GM12864 (cell line): ENCODE data around the gene CSNK2A1.

Experiments used
- DNase-seq: peaks from one replicate; pipeline ENCODE4 v3.0.0-alpha.2; 2011; ENCODE audit warnings: low read depth
- H3K4me3 ChIP-seq: 2 replicates; pipeline ENCODE4 v1.5.1; 2011; ENCODE audit warnings: mild to moderate bottlenecking, low read depth, low read length, control low read depth
- CTCF ChIP-seq: IDR thresholded peaks from 2 replicates; pipeline ENCODE4 v1.5.1; 2011; ENCODE audit warnings: low read depth, mild to moderate bottlenecking, moderate library complexity, low read length, control low read depth, inconsistent platforms; ENCODE audit errors: missing control alignments

Gene CSNK2A1

DNA sequence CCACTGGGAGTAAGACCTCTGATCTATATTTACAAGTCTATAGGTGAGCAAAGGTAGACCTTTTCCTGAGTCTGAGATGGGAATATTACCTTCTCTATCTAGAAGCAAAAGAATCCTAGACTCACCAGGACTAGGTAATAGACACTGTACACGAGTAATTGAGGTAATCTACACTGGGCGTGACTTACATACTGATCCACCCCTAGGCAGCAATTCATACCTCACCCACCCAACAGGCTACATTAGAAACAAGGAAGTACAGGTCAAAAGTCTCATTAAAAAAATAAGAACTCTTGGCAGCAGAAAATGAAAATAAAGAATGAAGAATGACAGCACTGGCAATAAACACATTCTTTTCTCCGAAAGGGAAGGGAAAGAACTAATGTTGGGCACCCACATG, 7.6 kb downstream of the CSNK2A1 start:
- H3K4me3 ChIP-seq = no peak overlapping the region
- DNase-seq = no peak
- TF ChIP-seq CTCF = no peak

GRCh38 chr20:533526-533925, 10.1 kb downstream of the CSNK2A1 start:
- no peak overlapping the region for H3K4me3 ChIP-seq
- TF ChIP-seq CTCF = no peak
- no peak for DNase-seq

DNA sequence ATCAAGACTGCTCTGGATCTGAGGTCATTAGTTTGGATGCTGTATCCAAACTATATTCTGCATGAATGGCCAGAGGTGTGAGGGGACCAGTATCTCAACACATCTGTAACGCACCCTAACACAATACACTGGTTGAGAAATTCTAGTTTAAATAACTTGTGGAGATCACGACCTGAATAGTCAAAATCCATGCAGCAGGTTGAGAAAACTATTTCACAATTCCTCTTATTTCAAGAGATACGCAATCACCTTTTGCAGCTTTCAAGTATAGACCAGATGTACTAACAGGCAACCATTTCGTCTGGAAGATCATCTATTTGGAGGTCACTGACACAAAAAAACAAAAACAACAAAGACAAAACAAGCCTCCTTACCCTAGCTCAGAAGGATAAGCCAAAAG, 11.1 kb downstream of the CSNK2A1 start:
- no peak for DNase-seq
- no peak for TF ChIP-seq CTCF
- H3K4me3 ChIP-seq = no peak overlapping the region

- DNase-seq = no peak
- TF ChIP-seq CTCF = no peak
- H3K4me3 ChIP-seq = no peak overlapping the region
These were observed 12.0 kb downstream of the CSNK2A1 start for GRCh38 chr20:531608-532007.

DNA sequence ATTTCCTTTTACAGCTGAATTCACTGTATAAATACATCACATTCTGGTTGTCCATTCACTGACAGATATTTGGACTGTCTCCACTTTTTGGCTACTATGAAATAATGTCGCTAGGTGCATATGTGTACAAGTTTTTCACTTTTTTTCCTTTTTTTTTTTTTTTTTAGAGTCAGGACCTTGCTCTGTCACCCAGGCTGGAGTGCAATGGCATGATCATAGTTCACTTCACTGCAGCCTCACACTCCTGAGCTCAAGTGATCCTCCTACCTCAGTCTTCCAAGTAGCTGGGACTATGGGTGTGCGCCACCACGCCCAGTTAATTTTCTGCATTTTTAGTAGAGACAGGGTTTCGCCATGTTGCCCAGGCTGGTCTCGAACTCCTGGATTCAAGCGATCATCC, 13.3 kb downstream of the CSNK2A1 start:
- H3K4me3 ChIP-seq = no peak overlapping the region
- DNase-seq = no peak
- no peak for TF ChIP-seq CTCF

DNA sequence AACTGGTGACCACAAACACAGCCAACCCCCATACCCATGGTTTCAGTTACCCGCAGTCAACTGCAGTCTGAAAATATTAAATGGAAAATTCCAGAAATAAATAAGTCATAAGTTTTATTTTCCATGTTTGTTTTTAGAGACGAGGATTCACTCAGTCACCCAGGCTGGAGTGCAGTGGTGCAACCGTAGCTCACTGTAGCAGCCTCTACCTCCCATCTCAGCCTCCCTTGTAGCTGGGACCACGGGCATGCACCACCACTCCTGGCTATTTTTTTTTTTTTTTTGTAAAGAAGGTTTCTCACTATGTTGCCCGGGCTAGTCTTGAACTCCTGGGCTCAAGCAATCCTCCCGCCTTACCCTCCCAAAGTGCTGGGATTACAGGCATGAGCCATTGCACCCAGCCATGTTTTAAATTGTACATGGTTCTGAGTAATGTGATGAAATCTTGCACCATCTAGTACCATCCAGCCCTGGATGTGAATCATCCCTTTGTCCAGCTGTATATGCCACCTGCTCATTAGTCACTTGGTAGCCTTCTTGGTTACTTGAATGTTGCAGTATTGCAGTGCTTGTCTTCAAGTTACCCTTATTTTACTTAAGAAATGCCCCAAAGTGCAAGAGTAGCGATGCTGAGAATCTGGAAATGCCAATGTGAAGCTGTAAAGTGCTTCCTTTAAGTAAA, 14.5 kb downstream of the CSNK2A1 start:
- no peak for DNase-seq
- no peak overlapping the region for H3K4me3 ChIP-seq
- TF ChIP-seq CTCF = no peak

DNA sequence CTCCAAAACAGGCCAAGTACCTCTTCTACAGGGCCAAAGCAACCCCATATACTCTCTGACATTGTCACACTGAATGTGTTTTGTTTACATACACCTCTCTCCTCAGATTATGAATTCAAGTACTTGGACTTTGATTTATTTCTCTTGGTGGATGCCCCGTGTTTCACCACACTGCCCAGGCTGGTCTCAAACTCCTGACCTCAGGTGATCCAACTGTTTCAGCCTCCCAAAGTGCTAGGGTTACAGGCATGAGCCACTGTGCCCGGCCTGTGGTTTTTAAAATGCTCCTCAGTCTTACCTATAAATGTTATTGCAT, 16.1 kb downstream of the CSNK2A1 start:
- no peak overlapping the region for H3K4me3 ChIP-seq
- DNase-seq = no peak
- no peak for TF ChIP-seq CTCF
